MG63 (cell line): ENCODE measurements around the gene SH2D1B. TPM values are rescaled to one million over a fixed set of nuclear protein-coding genes. Genes with fewer than 3 reads are reported as not detected.

Experiments
- DNase-seq: peaks from one replicate; pipeline ENCODE4 v3.0.0-alpha.2; 2020
- H3K27me3 ChIP-seq: fragments of 250-450 bp; sonication (Bioruptor Pico); 2 replicates; pipeline ENCODE4 v1.5.1; 2020; ENCODE audit warnings: mild to moderate bottlenecking, moderate library complexity
- H3K36me3 ChIP-seq: fragments of 250-450 bp; sonication (Bioruptor Pico); 2 replicates; pipeline ENCODE4 v1.5.1; 2020; ENCODE audit warnings: mild to moderate bottlenecking, moderate library complexity
- H3K4me3 ChIP-seq: fragments of 250-450 bp; sonication (Bioruptor Pico); 2 replicates; pipeline ENCODE4 v1.5.1; 2020; ENCODE audit warnings: mild to moderate bottlenecking, moderate library complexity
- H3K9me3 ChIP-seq: fragments of 250-450 bp; sonication (Bioruptor Pico); 2 replicates; pipeline ENCODE4 v1.5.1; 2020; ENCODE audit warnings: mild to moderate bottlenecking, moderate library complexity
- total RNA-seq: library from RNA; depleted of rRNA; stranded (reverse); fragments of >200 nt; shearing (Covaris generic); gene quantifications from 2 replicates; pipeline ENCODE4 v1.2.3, GENCODE V29; 2014; ENCODE audit warnings: low replicate concordance

SH2D1B gene
- total RNA-seq, 1 experiment from 2014 or later: not detected

DNA sequence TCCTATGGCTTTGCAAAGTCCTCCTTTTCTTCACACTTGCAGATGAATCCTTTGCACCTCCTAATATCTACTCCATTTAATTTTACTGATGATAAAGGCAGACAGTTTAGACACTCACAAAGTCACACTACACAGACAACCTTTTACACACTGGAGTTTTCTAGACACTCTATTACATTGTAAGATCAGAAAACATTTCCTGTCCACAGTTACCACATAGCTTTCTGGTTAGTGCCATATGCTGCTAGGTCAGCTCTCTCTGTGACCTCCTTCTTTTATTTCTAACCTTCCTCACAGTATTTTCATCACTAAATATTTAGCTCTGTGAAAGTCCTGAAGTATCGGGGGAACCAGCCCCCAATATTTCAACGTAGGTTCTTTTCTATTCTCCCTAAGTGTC, 5.1 kb downstream of the SH2D1B start:
- no peak overlapping the region for H3K4me3 ChIP-seq
- H3K27me3 ChIP-seq: no peaks in the 10 kb centered on the region
- DNase-seq: no peak
- H3K36me3 ChIP-seq: no peaks in the 10 kb centered on the region
- no peaks in the 10 kb centered on the region for H3K9me3 ChIP-seq

GRCh38 chr1:162405800-162406199, 6.1 kb downstream of the SH2D1B start:
- H3K9me3 ChIP-seq: no peaks in the 10 kb centered on the region
- H3K36me3 ChIP-seq: no peaks in the 10 kb centered on the region
- no peak overlapping the region for H3K4me3 ChIP-seq
- DNase-seq: no peak
- H3K27me3 ChIP-seq: no peaks in the 10 kb centered on the region

DNA sequence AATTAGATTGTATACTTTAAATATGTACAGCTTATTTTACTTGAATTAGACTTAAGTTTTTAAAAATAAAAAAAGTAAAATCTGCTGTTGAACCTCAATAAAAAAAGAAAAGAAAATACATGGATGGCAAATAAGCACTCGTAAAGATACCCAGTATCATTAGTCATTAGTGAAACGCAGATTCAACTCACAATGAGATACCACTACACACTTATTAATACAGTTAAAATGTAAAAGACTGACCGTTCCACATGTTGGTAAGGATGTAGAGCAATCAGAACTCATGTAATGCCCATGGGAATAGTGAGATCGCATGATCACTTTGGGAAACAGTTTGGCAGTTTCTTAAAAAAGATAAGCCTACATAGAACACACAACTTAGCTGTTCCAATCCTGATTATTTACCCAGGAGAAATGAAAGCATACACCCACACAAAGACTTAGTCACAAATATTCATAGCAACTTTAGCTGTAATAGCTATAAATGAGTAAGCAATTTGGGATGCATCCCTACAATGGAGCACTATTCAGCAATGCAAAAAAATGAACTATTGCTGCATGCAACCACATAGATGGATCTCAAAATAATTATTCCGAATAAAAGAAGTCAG, 7.3 kb downstream of the SH2D1B start:
- DNase-seq: no peak
- Histone ChIP-seq H3K9me3 (no peaks in the 10 kb centered on the region), H3K27me3 (no peaks in the 10 kb centered on the region)

GRCh38 chr1:162400790-162401355, 11.1 kb downstream of the SH2D1B start:
- Histone ChIP-seq H3K27me3 (no peaks in the 10 kb centered on the region; the same call in 1 of the 2 replicates), H3K4me3 (no peak overlapping the region), H3K36me3 (no peaks in the 10 kb centered on the region), H3K9me3 (no peaks in the 10 kb centered on the region)
- DNase-seq: no peak

More for the DNA sequence above, 7.3 kb downstream of the SH2D1B start:
- Histone ChIP-seq H3K4me3 (no peak overlapping the region), H3K36me3 (no peaks in the 10 kb centered on the region)

- Histone ChIP-seq H3K27me3 (no peaks in the 10 kb centered on the region; the same call in 1 of the 2 replicates), H3K36me3 (no peaks in the 10 kb centered on the region), H3K9me3 (no peaks in the 10 kb centered on the region), H3K4me3 (no peak overlapping the region)
- no peak for DNase-seq
These were observed 12.8 kb downstream of the SH2D1B start for GRCh38 chr1:162398999-162399580.

GRCh38 chr1:162397943-162398560, 13.9 kb downstream of the SH2D1B start:
- H3K36me3 ChIP-seq: no peaks in the 10 kb centered on the region
- DNase-seq: no peak
- no peak overlapping the region for H3K4me3 ChIP-seq
- H3K27me3 ChIP-seq: no peaks in the 10 kb centered on the region; the same call in 1 of the 2 replicates
- H3K9me3 ChIP-seq: no peaks in the 10 kb centered on the region

DNA sequence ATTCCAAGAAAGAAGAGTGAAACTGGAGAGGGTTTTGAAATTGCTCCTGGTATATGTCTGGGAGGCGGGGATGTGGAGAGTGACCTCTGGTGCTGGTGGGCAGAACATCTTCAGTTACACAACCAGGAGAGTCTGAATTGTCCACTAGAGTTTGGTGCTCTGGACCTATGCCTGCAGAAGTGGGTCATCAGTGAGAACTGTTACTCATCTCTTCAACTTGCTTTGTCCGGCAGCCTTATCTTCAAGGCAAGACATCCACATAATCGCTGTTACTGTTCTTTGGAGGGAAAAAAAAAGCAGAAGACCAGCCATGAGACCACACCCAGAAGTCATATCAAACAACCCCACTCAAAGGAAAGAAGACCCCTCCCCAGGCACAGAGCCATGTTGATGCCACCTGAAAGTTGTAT, 14.9 kb downstream of the SH2D1B start:
- no peaks in the 10 kb centered on the region for H3K36me3 ChIP-seq
- no peaks in the 10 kb centered on the region for H3K9me3 ChIP-seq
- no peaks in the 10 kb centered on the region; the same call in 1 of the 2 replicates for H3K27me3 ChIP-seq
- peak; percentile 25 for DNase-seq
- H3K4me3 ChIP-seq: no peak overlapping the region

DNA sequence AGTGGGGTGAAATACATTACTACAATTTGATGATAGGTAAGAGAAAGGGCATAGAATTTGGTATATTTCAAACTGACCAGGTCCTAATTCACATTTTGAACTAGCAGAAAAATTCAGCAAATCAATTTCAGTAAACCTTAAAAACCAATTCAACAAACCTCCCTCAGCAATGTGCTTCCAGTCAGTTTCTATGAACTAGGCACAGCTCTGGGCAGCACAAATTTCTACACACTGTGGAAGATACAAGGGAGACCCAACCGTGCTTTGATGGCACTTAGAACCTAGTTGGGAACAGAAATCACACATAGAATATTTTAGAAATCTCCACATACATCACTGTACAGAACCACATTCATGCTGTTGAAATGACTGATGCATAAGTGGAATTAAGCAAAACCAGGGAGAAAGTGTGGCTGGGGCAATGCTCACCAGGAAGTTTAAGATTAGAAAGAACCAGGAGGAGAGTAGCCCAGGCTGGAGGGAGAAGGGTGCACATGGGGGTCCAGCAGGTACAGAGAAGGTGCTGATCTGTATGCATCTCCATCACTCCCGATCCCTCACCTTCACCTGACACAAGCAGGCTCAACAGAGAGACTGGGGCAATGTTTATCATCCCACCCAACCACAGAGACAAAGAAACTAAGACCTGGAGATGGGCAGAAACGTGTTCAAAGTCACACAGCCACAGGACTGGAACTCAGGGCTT, 15.6 kb downstream of the SH2D1B start:
- Histone ChIP-seq H3K9me3 (no peaks in the 10 kb centered on the region), H3K4me3 (no peak overlapping the region)
- no peak for DNase-seq

GRCh38 chr1:162391790-162392563, 20.0 kb downstream of the SH2D1B start:
- no peak overlapping the region for H3K4me3 ChIP-seq

More for the DNA sequence above, 15.6 kb downstream of the SH2D1B start:
- Histone ChIP-seq H3K36me3 (no peaks in the 10 kb centered on the region), H3K27me3 (no peaks in the 10 kb centered on the region; the same call in 1 of the 2 replicates)

GRCh38 chr1:162390396-162391185, 21.3 kb downstream of the SH2D1B start:
- no peaks in the 10 kb centered on the region for H3K36me3 ChIP-seq

More at GRCh38 chr1:162391790-162392563, 20.0 kb downstream of the SH2D1B start:
- no peaks in the 10 kb centered on the region for H3K9me3 ChIP-seq
- no peaks in the 10 kb centered on the region for H3K36me3 ChIP-seq
- DNase-seq: peak; percentile 39
- H3K27me3 ChIP-seq: no peaks in the 10 kb centered on the region

GRCh38 chr1:162389971-162390370, 22.0 kb downstream of the SH2D1B start:
- Histone ChIP-seq H3K36me3 (no peaks in the 10 kb centered on the region), H3K27me3 (no peaks in the 10 kb centered on the region), H3K9me3 (no peaks in the 10 kb centered on the region), H3K4me3 (no peak overlapping the region)
- DNase-seq: no peak

More at GRCh38 chr1:162390396-162391185, 21.3 kb downstream of the SH2D1B start:
- no peak overlapping the region for H3K4me3 ChIP-seq
- no peak for DNase-seq
- H3K9me3 ChIP-seq: no peaks in the 10 kb centered on the region
- H3K27me3 ChIP-seq: no peaks in the 10 kb centered on the region

DNA sequence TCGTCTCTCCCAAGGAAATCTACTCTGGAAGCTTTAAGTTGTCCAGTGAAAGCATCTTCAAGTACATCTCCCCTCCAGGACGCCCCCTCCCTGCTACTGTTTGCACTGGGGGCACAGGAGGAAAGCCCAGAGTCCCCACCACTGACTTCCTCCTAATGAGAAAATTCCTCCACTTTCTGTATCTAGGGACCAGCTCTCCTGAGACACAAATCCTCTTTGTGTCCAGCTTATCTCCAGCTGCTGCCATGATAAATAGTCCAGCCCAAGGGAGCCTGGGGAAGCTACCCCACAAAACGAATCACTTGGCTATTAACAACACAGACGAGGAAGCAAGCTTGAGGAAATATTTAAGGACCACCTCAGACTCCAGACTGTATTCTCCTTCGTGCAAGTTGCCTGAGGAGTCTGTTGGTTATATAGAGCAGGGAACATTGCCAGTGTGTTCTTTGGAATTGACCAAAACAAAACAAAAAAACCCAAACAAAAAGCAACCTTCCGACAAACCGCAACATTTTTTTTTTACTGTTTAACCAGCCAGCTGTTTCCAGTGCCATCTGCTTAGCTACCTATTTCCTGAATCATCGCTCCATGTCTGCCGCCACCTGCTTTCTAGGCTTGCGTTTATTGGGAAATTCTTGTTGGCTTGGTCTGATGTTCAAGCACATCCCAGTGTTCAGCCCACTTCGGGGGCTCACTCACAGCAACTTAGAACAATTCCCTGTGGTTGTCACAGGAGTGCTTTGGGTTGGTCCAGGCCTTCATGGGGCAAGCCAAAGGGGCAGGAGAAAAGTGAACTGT, 22.7 kb downstream of the SH2D1B start:
- no peaks in the 10 kb centered on the region for H3K36me3 ChIP-seq
- no peak overlapping the region for H3K4me3 ChIP-seq
- H3K27me3 ChIP-seq: no peaks in the 10 kb centered on the region
- DNase-seq: peak; percentile 51
- H3K9me3 ChIP-seq: no peaks in the 10 kb centered on the region

- H3K27me3 ChIP-seq: no peaks in the 10 kb centered on the region
- no peaks in the 10 kb centered on the region for H3K36me3 ChIP-seq
- H3K9me3 ChIP-seq: no peaks in the 10 kb centered on the region
- DNase-seq: no peak
- no peak overlapping the region for H3K4me3 ChIP-seq
These were observed 23.3 kb downstream of the SH2D1B start for GRCh38 chr1:162388615-162389014.

GRCh38 chr1:162388083-162388594, 23.8 kb downstream of the SH2D1B start:
- Histone ChIP-seq H3K36me3 (no peaks in the 10 kb centered on the region), H3K4me3 (no peak overlapping the region)
- no peak for DNase-seq

More at GRCh38 chr1:162388083-162388594, 23.8 kb downstream of the SH2D1B start:
- Histone ChIP-seq H3K27me3 (no peaks in the 10 kb centered on the region), H3K9me3 (no peaks in the 10 kb centered on the region)
